ENCODE measurements around the gene C6orf141. TPM values are rescaled to one million over a fixed set of nuclear protein-coding genes. Genes with fewer than 3 reads are reported as not detected.

C6orf141 gene
- polyA plus RNA-seq, 3 donors: not detected

DNA sequence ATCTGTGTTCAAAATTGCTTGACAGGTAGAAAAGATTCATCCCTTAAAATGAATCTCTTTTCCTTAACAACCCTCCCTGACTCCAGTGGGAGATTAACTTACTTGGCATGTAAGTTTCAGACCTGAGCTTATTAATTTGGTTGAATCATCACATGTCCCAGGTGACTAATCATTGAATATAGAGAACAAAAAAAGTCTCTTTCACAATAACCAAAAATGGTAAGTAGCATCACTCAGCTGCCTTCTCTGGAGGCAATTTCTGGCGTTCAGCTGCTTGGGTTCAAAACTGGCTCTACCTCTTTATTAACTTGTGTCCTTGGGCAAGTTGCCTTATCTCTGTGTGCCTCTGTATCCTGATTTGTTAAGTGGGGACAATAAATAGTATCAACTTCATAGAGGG is 2.9 kb downstream of the C6orf141 start:
- Histone ChIP-seq H3K36me3 (replicated peaks in 1 of 2; ENCODE audit: control insufficient read depth in 1 of 2, insufficient read depth in 2 of 2, low read length in 2 of 2) (no peaks in the 10 kb centered on the region), H3K9ac (ENCODE audit: insufficient read depth, low read length, poor library complexity, severe bottlenecking) (no peak overlapping the region), H3K9me3 (replicated peaks in 1 of 2; ENCODE audit: control insufficient read depth in 1 of 2, insufficient read depth in 1 of 2, low read length in 2 of 2) (peaks cover 0 to 14% of the 10 kb centered on the region in 2 donors), H3K27ac (ENCODE audit: low read depth in 1 of 2, low read length in 2 of 2) (no peak overlapping the region), H4K20me1 (ENCODE audit: insufficient read depth, low read length) (no peaks in the 10 kb centered on the region), H3K79me2 (ENCODE audit: insufficient read depth, low read length) (no peaks in the 10 kb centered on the region), H3K4me2 (replicated peaks; ENCODE audit: extremely low read depth, low read length, poor library complexity, severe bottlenecking) (no peak overlapping the region), H2AFZ (ENCODE audit: insufficient read depth, low read depth, low read length, poor library complexity, severe bottlenecking) (no peak overlapping the region), H3K4me1 (ENCODE audit: control insufficient read depth in 1 of 2, insufficient read depth in 2 of 2, low read length in 2 of 2) (peaks cover 16 to 18% of the 10 kb centered on the region in 2 donors), H3K4me3 (replicated peaks in 1 of 3; ENCODE audit: low read depth in 2 of 3, low read length in 3 of 3) (no peak overlapping the region), H3K27me3 (ENCODE audit: control insufficient read depth in 2 of 2, insufficient read depth in 2 of 2, low read length in 2 of 2) (peaks cover 35 to 37% of the 10 kb centered on the region in 2 donors)
- no peak for DNase-seq
- peaks cover 0 to 6% (median 0%) of the 10 kb centered on the region in 7 donors for H3K9me3 Mint-ChIP-seq
- H3K27ac Mint-ChIP-seq: no peak overlapping the region
- peaks cover 27 to 42% (median 32%) of the 10 kb centered on the region in 3 donors for H3K27me3 Mint-ChIP-seq (ENCODE audit: low read depth in 3 of 3)
- no peak overlapping the region for H3K4me3 Mint-ChIP-seq
- H3K36me3 Mint-ChIP-seq: peaks cover 0 to 4% of the 10 kb centered on the region in 2 donors
- TF ChIP-seq, protein P1, sequence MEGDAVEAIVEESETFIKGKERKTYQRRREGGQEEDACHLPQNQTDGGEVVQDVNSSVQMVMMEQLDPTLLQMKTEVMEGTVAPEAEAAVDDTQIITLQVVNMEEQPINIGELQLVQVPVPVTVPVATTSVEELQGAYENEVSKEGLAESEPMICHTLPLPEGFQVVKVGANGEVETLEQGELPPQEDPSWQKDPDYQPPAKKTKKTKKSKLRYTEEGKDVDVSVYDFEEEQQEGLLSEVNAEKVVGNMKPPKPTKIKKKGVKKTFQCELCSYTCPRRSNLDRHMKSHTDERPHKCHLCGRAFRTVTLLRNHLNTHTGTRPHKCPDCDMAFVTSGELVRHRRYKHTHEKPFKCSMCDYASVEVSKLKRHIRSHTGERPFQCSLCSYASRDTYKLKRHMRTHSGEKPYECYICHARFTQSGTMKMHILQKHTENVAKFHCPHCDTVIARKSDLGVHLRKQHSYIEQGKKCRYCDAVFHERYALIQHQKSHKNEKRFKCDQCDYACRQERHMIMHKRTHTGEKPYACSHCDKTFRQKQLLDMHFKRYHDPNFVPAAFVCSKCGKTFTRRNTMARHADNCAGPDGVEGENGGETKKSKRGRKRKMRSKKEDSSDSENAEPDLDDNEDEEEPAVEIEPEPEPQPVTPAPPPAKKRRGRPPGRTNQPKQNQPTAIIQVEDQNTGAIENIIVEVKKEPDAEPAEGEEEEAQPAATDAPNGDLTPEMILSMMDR (IDR thresholded peaks at IDR 0.05): no peak
- intact Hi-C loops (cut with micrococcal nuclease): no loop called here
- no CpG with 5 or more reads among the region's 1 CpG for WGBS (ENCODE audit: insufficient coverage)
- H3K4me1 Mint-ChIP-seq: peaks cover 24% of the 10 kb centered on the region

- Histone ChIP-seq H3K4me1 (ENCODE audit: control insufficient read depth in 1 of 2, insufficient read depth in 2 of 2, low read length in 2 of 2) (peaks cover 6 to 8% of the 10 kb centered on the region in 2 donors), H2AFZ (ENCODE audit: insufficient read depth, low read depth, low read length, poor library complexity, severe bottlenecking) (no peak overlapping the region), H3K27me3 (ENCODE audit: control insufficient read depth in 2 of 2, insufficient read depth in 2 of 2, low read length in 2 of 2) (peaks cover 17 to 18% of the 10 kb centered on the region in 2 donors), H3K9me3 (replicated peaks in 1 of 2; ENCODE audit: control insufficient read depth in 1 of 2, insufficient read depth in 1 of 2, low read length in 2 of 2) (peaks cover 0 to 5% of the 10 kb centered on the region in 2 donors), H3K9ac (ENCODE audit: insufficient read depth, low read length, poor library complexity, severe bottlenecking) (no peak overlapping the region), H3K79me2 (ENCODE audit: insufficient read depth, low read length) (no peaks in the 10 kb centered on the region), H4K20me1 (ENCODE audit: insufficient read depth, low read length) (no peaks in the 10 kb centered on the region), H3K27ac (ENCODE audit: low read depth in 1 of 2, low read length in 2 of 2) (no peak overlapping the region), H3K36me3 (replicated peaks in 1 of 2; ENCODE audit: control insufficient read depth in 1 of 2, insufficient read depth in 2 of 2, low read length in 2 of 2) (no peaks in the 10 kb centered on the region), H3K4me3 (replicated peaks in 1 of 3; ENCODE audit: low read depth in 2 of 3, low read length in 3 of 3) (no peak overlapping the region), H3K4me2 (replicated peaks; ENCODE audit: extremely low read depth, low read length, poor library complexity, severe bottlenecking) (no peak overlapping the region)
- no peaks in the 10 kb centered on the region for H3K36me3 Mint-ChIP-seq
- no peak overlapping the region for H3K27ac Mint-ChIP-seq
- intact Hi-C loops (cut with micrococcal nuclease): no loop called here
- no peak overlapping the region for H3K4me3 Mint-ChIP-seq
- peaks cover 10 to 17% (median 15%) of the 10 kb centered on the region in 3 donors for H3K27me3 Mint-ChIP-seq (ENCODE audit: low read depth in 3 of 3)
- peaks cover 0 to under 1% (median 0%) of the 10 kb centered on the region in 7 donors for H3K9me3 Mint-ChIP-seq
- DNase-seq: no peak
- TF ChIP-seq, protein P1 (IDR thresholded peaks at IDR 0.05): no peak
- WGBS (ENCODE audit: insufficient coverage): no CpG with 5 or more reads among the region's 4 CpGs
- H3K4me1 Mint-ChIP-seq: peaks cover 14% of the 10 kb centered on the region
These were observed 5.5 kb downstream of the C6orf141 start for GRCh38 chr6:49555951-49556350.
